ENCODE measurements around the gene LMO7.
A peak's percentile ranks its signal among the peaks of the same experiment; 100 is the strongest.
"Not testable (repeated sequence)": the region's sequence is repeated elsewhere in the genome, so short reads cannot be mapped to it uniquely, and the experiment has no call there.

The LMO7 gene

DNA sequence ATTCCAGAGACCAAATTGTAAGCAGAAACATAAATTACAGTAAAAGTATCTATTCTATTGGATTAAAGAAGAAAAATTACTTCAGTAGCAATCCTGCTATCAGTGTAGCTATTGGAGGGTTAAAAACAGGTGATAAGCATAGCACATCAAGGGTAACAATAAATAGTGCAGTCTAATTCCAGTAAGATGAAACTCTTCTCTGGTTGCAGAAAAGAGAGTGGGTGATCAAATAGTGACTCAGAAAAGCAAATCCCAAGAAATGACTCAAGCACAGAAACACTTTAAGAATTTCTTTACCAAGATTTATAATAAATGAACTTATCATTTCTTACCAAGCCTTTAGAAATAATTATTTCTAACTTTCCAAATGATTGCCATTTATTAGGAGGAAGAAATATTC is 135.7 kb downstream of the LMO7 start:
- peak; percentile 75 for ATAC-seq

GRCh38 chr13:75774176-75774575 is 138.0 kb downstream of the LMO7 start:
- no peak for ATAC-seq
- DNase-seq, result no peak

More for the DNA sequence above, 135.7 kb downstream of the LMO7 start:
- DNase-seq, result no peak

DNA sequence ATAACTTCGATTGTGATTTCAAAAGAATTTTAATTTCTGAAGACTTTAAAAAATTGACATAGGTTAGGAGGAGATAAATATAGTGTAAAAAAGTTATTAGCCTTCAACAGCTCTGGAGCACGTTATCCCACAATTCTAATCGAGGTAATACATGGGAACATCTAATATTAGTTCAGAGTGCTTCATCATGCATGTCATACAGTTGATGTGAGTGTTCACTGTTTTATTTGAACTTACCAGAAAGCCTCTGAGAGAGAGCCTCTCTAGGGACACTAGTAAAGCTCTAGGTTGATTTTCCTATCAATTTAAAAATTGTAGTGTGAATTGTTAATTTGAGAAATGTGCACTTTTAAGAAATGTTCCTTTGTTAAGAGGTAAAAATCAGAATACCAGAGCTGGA is 140.4 kb downstream of the LMO7 start:
- no peak for DNase-seq
- no peak for ATAC-seq

DNA sequence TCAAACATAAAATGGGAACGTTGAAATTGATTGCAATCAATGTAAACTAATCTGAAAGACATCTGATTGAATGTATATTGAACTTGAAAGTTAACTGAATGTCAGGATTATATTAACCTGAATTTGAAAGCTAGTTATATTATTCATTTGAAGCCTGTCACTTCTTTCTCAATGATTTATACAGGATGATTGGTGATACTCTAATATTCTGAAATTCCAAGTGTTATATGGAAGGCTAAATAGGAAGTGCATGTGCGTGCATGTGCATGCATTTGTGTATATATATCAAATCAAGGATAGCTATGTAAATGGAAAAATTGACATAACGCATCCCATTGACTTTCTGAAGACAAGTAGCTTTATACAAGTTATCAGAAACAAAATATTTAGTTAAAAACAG is 143.3 kb downstream of the LMO7 start:
- ATAC-seq, result no peak
- DNase-seq, result no peak

DNA sequence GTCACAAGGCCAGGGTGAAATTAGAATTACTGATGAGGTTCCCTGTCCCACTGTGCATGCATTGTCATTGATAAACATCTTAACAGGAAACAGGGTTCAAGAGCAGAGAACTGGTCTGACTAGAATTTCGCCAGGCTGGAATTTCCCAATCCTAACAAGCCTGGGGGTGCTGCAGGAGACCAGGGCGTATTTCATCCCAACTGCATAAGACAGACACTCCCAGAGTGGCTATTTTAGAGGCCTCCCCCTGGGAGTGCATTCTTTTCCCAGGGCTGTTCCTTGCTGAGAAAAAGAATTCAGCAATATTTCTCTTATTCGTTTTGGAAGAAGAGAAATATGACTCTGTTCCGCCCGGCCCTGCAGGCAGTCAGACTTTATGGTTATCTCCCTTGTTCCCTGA is 144.0 kb downstream of the LMO7 start:
- not testable (repeated sequence) for DNase-seq, ATAC-seq

DNA sequence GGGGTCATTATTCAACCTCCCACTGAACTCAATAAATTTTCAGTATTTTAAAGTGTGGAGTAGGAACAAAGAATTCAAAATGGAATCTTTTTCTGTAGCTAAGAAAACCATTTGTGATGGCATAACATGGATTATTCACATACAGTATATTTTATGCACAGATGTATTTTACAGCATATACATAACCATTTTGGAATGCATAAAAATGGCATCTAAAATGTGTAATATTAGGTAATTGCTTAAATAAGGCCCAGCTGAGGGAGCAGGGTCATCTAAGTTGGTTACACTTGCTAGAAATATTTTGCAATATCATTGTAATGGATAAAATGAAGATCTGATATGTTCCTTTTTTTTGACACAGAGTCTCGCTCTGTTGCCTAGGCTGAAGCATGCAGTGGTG is 146.9 kb downstream of the LMO7 start:
- ATAC-seq (no peak), DNase-seq (no peak)

- ATAC-seq, result no peak
- DNase-seq, result no peak
Observed at GRCh38 chr13:75784003-75784402, 147.9 kb downstream of the LMO7 start.

- DNase-seq, result no peak
Observed at GRCh38 chr13:75785130-75785529, 149.0 kb downstream of the LMO7 start.

DNA sequence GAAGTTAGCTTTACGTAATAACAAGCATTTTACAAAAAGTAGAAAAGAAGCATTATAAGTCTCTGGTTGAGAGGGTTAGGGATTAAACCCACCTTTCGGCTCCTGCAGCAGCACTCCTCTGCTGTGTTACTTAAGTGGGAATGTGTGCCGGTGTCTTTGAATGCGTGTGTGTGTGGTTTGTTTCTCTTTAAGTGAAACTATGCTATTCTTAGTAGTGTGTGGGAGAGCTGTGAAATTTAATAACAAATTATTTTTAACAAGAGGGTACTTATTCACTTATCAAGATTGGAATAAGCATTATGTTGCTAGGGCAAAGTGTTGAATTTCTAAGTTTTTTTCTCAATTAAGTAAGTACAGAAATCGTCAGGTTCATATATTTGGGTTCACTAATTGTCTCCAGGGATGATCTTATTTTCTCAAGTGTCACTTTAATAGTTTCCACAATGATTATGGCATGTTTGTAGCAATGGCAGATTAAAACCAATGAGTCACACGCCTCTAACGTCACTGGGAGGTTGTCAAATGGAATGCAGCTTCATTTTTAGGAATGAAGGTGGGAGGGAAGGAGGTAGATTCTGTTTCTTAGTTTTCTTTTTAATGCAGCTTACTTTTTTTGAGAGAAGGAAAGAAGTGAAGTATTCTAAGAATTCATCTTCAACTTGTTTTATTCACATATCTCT is 151.3 kb downstream of the LMO7 start:
- no peak for ATAC-seq
- no peak for DNase-seq

More at GRCh38 chr13:75785130-75785529, 149.0 kb downstream of the LMO7 start:
- ATAC-seq, result no peak

GRCh38 chr13:75788481-75788981 is 152.4 kb downstream of the LMO7 start:
- no peak for DNase-seq

DNA sequence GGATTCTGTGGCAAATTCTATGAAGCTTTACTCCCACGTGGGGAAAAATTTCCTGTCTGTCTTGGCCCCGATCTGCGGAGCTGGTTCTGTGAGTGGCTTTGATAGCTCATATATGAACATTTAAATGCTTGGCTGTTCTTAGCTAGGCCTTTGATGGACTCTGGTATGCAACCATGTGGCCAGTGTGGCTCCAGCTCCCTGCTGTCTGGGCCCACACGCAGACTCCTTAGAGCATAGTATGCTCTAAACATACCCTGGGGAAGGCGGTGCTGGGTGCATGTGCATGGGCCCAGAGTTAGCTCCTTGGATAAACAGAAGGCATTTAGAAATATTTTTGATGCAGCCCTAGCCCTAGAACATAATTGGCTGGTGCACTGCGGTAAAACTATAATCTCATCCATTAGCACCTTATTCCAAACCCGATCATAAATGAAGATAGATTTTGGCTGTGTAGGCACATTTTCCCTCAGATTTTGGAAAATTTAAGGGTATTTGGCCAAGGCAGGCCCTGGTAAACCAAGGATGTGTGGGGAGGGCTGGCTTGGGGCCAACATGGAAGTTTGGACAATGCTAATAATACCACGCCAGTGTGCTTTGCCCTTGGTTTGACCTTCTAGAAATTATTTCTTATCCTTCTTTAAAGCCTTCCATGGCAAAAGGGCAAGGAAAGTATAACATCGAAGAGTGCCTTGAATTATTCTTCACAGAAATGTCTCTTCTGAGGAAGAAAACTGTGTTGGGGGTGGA is 153.5 kb downstream of the LMO7 start:
- no peak for DNase-seq

More at GRCh38 chr13:75788481-75788981, 152.4 kb downstream of the LMO7 start:
- ATAC-seq, result no peak

GRCh38 chr13:75790198-75790970 is 154.3 kb downstream of the LMO7 start:
- no peak for ATAC-seq
- DNase-seq, result no peak

More for the DNA sequence above, 153.5 kb downstream of the LMO7 start:
- no peak for ATAC-seq

- DNase-seq (no peak), ATAC-seq (no peak)
Observed at GRCh38 chr13:75792526-75793187, 156.5 kb downstream of the LMO7 start.

- not testable (repeated sequence) for ATAC-seq, DNase-seq
Observed at GRCh38 chr13:75793188-75793567, 157.0 kb downstream of the LMO7 start.

- ATAC-seq, result no peak
- DNase-seq, result no peak
Observed at GRCh38 chr13:75794663-75795062, 158.5 kb downstream of the LMO7 start.

DNA sequence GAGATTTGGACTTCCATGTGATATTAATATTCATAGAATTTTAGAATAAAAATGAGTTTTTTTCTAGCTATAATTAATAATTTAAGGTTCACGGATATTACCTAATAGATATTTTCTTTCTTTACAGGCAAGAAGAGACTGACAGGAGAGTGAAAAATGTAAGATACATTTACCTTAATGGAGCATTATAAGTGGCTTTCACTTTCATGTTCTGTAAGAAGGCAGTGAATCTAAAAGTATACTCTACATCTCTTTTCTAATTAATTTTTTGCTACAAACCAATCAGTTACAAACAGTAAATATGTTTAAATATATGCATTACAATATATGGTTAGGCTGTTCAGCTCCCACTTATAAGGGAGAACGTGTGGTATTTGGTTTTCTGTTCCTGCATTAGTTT is 159.1 kb downstream of the LMO7 start:
- DNase-seq, result no peak
- no peak for ATAC-seq

- no peak for ATAC-seq
- no peak for DNase-seq
Observed at GRCh38 chr13:75796825-75797224, 160.7 kb downstream of the LMO7 start.

- ATAC-seq, result no peak
- no peak for DNase-seq
Observed at GRCh38 chr13:75797239-75797638, 161.1 kb downstream of the LMO7 start.

DNA sequence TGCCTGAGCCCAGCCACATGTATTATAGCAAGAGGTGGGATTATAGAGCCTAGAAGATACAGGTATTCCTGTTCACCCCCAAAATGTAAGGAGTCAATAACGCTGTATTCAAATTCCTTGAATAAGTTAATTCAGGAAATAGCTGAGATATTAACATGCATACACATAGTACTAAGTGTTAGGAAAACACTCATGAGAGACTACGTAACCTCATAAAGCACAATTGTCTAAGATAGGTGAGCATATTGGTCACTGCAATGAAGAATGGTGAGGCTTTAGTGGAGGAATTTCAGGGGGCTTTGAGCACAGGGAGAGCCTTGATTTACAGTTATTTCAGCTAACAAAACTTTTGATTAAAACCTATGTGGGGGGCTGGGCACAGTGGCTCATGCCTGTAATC is 161.6 kb downstream of the LMO7 start:
- no peak for ATAC-seq

DNA sequence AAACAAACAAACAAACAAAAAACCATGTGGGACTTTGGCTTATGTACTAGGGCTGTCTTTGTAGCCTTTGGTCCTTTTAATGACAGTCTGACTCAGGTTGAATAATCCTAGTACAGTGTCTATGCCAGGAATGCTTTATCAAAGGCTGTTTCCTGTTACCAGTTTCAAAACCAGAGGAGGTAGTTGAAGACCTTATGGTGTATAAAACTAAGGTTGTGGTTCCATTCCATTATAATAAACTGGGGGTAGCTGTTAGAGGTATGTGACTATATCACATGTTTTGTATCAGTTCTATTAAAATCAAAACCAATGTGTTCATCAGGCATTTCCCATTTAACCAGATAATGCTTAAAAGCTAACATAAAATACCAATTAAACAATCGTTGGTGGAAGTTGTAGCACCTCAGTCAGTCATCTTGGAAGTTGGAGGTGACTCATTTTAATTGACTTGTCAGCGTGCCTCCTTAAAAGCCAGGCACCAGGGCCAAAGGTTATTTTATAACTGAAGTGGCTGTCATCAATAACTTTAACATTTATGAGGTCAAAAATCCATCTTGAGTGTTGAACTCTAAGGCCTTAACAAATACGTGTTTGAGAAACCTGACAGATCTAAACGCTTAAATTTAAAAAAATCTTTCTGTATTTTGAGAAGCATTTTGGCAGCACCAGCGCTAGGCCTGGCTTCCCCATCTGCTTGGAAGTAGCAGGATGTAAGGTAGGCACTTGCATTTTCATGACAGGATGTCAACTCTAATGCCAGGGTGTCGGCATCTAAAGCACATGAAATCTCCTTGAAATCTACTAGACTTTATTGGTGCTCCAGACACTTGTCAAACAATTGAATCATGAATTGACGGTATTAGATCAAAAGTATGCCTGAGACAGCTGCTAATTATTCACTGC is 162.5 kb downstream of the LMO7 start:
- no peak for DNase-seq
- ATAC-seq, result peak; percentile 56

More for the DNA sequence above, 161.6 kb downstream of the LMO7 start:
- DNase-seq, result no peak

DNA sequence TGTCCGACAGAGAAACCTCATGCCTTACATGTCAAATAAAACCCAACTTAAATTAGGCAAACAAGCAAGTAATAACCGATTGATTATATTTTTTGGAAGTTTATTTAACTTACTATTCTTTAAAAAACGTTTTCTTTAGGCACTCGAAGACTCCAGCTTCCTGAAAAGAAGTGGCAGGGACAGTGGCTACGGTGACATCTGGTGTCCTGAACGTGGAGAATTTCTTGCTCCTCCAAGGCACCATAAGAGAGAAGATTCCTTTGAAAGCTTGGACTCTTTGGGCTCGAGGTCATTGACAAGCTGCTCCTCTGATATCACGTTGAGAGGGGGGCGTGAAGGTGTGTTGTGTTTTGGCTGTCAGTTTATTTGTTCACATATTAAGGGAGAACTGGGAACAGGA is 164.4 kb downstream of the LMO7 start:
- DNase-seq (no peak), ATAC-seq (no peak)

Data from stimulated activated naive CD8-positive, alpha-beta T cell treated with anti-CD3 and anti-CD28 coated beads, Interleukin-15, Interleukin-2, amounts not matched to agents 100 U/mL and 50 U/mL, for 24 hours (primary cell).